ENCODE measurements around the gene HCN2. TPM values are rescaled to one million over a fixed set of nuclear protein-coding genes. Genes with fewer than 3 reads are reported as not detected.

HCN2 gene
- total RNA-seq, 1 donor from 2014 or later, result 5.5 TPM

GRCh38 chr19:591099-591958 is 1.6 kb downstream of the HCN2 start:
- Mint-ChIP-seq H3K4me3 (ENCODE audit: unreplicated experiment) (peak overlapping the region; percentile 76), H3K4me1 (ENCODE audit: low read depth, unreplicated experiment) (peaks cover 3% of the 10 kb centered on the region), H3K27me3 (ENCODE audit: low read depth, unreplicated experiment) (peaks cover 30% of the 10 kb centered on the region), H3K36me3 (ENCODE audit: low read depth, unreplicated experiment) (no peaks in the 10 kb centered on the region), H3K9me3 (ENCODE audit: unreplicated experiment) (no peaks in the 10 kb centered on the region), H3K27ac (ENCODE audit: unreplicated experiment) (peak overlapping the region; percentile 62)
- peak overlapping the region; percentile 76 for H3K4me2 ChIP-seq (ENCODE audit: low read length)
- no peak overlapping the region for H2AFZ ChIP-seq (ENCODE audit: low read depth, low read length)
- H3K4me3 ChIP-seq (ENCODE audit: insufficient read depth, low read depth, low read length), result no peak overlapping the region
- H3K27me3 ChIP-seq (ENCODE audit: insufficient read depth, low read length), result no peaks in the 10 kb centered on the region
- no peak for FAIRE-seq
- H3K4me1 ChIP-seq (ENCODE audit: insufficient read depth, low read length), result peaks cover 22% of the 10 kb centered on the region
- peaks cover 56% of the 10 kb centered on the region for H4K20me1 ChIP-seq (ENCODE audit: insufficient read depth, low read length)
- H3K27ac ChIP-seq (ENCODE audit: low read depth, low read length), result no peak overlapping the region
- no peak for DNase-seq (ENCODE audit: low read depth)
- H3K9ac ChIP-seq (ENCODE audit: low read length), result no peak overlapping the region
- no peaks in the 10 kb centered on the region for H3K36me3 ChIP-seq (ENCODE audit: insufficient read depth, low read length)
- H3K79me2 ChIP-seq (ENCODE audit: insufficient read depth, low read length), result no peaks in the 10 kb centered on the region
- peak; percentile 53 for TF ChIP-seq EZH2 (IDR thresholded peaks at IDR 0.05; ENCODE audit: insufficient read depth, low read length)
- no peak for TF ChIP-seq CTCF (IDR thresholded peaks at IDR 0.05; ENCODE audit: insufficient read depth, low read depth, low read length)
- no peaks in the 10 kb centered on the region for H3K9me3 ChIP-seq (ENCODE audit: insufficient read depth, low read depth, low read length)

- Mint-ChIP-seq H3K4me1 (ENCODE audit: low read depth, unreplicated experiment) (no peaks in the 10 kb centered on the region), H3K36me3 (ENCODE audit: low read depth, unreplicated experiment) (no peaks in the 10 kb centered on the region), H3K27me3 (ENCODE audit: low read depth, unreplicated experiment) (peaks cover 32% of the 10 kb centered on the region), H3K27ac (ENCODE audit: unreplicated experiment) (no peak overlapping the region), H3K4me3 (ENCODE audit: unreplicated experiment) (no peak overlapping the region), H3K9me3 (ENCODE audit: unreplicated experiment) (no peaks in the 10 kb centered on the region)
- H2AFZ ChIP-seq (ENCODE audit: low read depth, low read length), result no peak overlapping the region
- no peaks in the 10 kb centered on the region for H3K9me3 ChIP-seq (ENCODE audit: insufficient read depth, low read depth, low read length)
- no peak for TF ChIP-seq EZH2 (IDR thresholded peaks at IDR 0.05; ENCODE audit: insufficient read depth, low read length)
- no peak for TF ChIP-seq CTCF (IDR thresholded peaks at IDR 0.05; ENCODE audit: insufficient read depth, low read depth, low read length)
- peaks cover 16% of the 10 kb centered on the region for H3K4me1 ChIP-seq (ENCODE audit: insufficient read depth, low read length)
- DNase-seq (ENCODE audit: low read depth) (no peak), FAIRE-seq (no peak)
- H4K20me1 ChIP-seq (ENCODE audit: insufficient read depth, low read length), result peaks cover 60% of the 10 kb centered on the region
- H3K9ac ChIP-seq (ENCODE audit: low read length), result no peak overlapping the region
- H3K4me2 ChIP-seq (ENCODE audit: low read length), result no peak overlapping the region
- H3K27me3 ChIP-seq (ENCODE audit: insufficient read depth, low read length), result peaks cover 3% of the 10 kb centered on the region
- H3K79me2 ChIP-seq (ENCODE audit: insufficient read depth, low read length), result no peaks in the 10 kb centered on the region
- H3K4me3 ChIP-seq (ENCODE audit: insufficient read depth, low read depth, low read length), result no peak overlapping the region
- no peaks in the 10 kb centered on the region for H3K36me3 ChIP-seq (ENCODE audit: insufficient read depth, low read length)
- no peak overlapping the region for H3K27ac ChIP-seq (ENCODE audit: low read depth, low read length)
Observed at GRCh38 chr19:592101-592500, 2.4 kb downstream of the HCN2 start.

GRCh38 chr19:593055-593454 is 3.4 kb downstream of the HCN2 start:
- H3K27ac ChIP-seq (ENCODE audit: low read depth, low read length), result no peak overlapping the region
- Mint-ChIP-seq H3K4me1 (ENCODE audit: low read depth, unreplicated experiment) (no peaks in the 10 kb centered on the region), H3K27ac (ENCODE audit: unreplicated experiment) (no peak overlapping the region), H3K4me3 (ENCODE audit: unreplicated experiment) (no peak overlapping the region), H3K27me3 (ENCODE audit: low read depth, unreplicated experiment) (peaks cover 32% of the 10 kb centered on the region), H3K9me3 (ENCODE audit: unreplicated experiment) (no peaks in the 10 kb centered on the region), H3K36me3 (ENCODE audit: low read depth, unreplicated experiment) (no peaks in the 10 kb centered on the region)
- no peaks in the 10 kb centered on the region for H3K79me2 ChIP-seq (ENCODE audit: insufficient read depth, low read length)
- H4K20me1 ChIP-seq (ENCODE audit: insufficient read depth, low read length), result peaks cover 70% of the 10 kb centered on the region
- no peaks in the 10 kb centered on the region for H3K36me3 ChIP-seq (ENCODE audit: insufficient read depth, low read length)
- peaks cover 16% of the 10 kb centered on the region for H3K4me1 ChIP-seq (ENCODE audit: insufficient read depth, low read length)
- no peak for DNase-seq (ENCODE audit: low read depth)
- no peak overlapping the region for H3K4me3 ChIP-seq (ENCODE audit: insufficient read depth, low read depth, low read length)
- no peaks in the 10 kb centered on the region for H3K9me3 ChIP-seq (ENCODE audit: insufficient read depth, low read depth, low read length)
- FAIRE-seq, result no peak
- no peak for TF ChIP-seq EZH2 (IDR thresholded peaks at IDR 0.05; ENCODE audit: insufficient read depth, low read length)
- no peak for TF ChIP-seq CTCF (IDR thresholded peaks at IDR 0.05; ENCODE audit: insufficient read depth, low read depth, low read length)
- no peak overlapping the region for H3K4me2 ChIP-seq (ENCODE audit: low read length)
- no peak overlapping the region for H3K9ac ChIP-seq (ENCODE audit: low read length)
- H2AFZ ChIP-seq (ENCODE audit: low read depth, low read length), result no peak overlapping the region
- peaks cover 3% of the 10 kb centered on the region for H3K27me3 ChIP-seq (ENCODE audit: insufficient read depth, low read length)
